GM21786 (cell line): ENCODE measurements around the gene SMARCC2.

Experiments used
- ATAC-seq: cut with Tn5 transposase; IDR thresholded peaks from one replicate; pipeline ENCODE4 v1.9.1; 2021; ENCODE audit not compliant: unreplicated experiment

Gene SMARCC2

DNA sequence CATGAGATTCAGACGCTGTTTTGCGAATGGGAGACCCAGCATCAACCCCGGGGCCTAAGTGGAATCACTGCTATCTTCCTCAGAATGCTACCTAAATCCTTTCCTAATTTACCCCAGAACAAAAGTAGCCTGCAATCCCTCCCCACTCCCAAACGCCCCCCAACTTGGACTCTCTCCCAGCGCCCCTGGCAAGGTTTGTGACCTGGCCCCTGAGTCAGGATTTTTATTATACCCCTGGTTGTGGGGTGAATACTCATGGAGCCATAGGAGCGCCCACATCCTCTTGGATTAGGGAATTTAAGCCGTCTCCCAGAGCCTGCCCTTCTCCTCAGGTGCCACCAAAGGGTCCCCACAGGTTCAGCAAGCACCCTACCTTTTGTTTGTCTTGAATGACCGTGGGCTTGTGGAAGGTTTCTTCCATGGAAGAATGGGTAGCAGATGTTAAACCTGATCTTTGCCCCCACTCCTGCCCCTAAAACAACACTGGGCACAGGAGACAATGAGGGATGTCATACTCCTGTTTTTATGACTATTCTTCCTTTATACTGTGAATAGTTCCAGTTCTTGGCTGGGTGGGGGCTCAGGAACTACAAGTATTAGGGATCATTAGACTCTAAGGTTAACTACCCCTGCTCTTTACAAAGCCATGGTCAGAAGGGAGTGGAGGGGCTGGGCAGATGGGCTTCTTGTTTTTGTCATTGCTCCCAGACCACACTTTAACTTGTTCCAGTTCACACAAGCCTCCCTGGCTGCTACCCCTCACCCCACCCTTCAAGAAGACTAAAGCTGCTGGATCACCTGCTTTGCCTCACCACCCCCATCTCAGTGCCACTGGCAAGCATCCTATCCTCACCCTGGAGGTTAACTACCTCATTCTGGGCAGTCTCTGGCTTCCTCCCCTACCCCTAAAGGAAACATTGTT lies 36.3 kb downstream of the SMARCC2 start:
- ATAC-seq, result no peak

DNA sequence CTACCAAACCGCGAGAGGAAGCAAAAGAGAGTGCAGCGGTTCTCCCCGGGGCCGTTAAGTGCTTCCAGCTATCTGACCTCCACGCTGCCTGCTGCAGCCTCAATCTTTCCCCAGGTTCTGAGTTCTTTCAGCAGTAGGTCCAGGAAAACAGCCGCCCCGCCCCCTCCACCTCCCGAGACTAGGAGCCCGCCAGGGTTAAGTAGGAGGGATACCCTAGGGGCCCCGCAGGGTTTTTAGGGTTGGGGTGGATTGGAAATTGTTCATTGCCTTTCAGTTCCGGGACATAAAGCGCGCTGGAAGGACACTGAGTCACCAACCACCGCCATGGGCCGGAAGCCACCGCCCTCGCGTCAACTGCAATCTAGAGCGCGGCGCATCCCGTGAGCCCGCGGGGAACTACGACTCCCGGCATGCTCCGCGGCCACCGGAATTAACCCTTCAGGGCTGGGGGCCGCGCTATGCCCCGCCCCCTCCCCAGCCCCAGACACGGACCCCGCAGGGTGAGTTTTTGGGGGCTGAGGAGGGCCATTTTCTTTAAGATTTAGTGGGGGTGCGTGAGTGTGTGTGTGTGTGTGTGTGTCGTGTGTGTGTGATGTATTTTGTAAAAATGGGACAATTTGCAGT lies 37.0 kb downstream of the SMARCC2 start, which contains the start of gene MYL6B:
Gene MYL6B, plus strand, starts transcription at position 456 of the 624 bp plus-strand sequence. CDS start 1,332 bp downstream, outside the sequence.
- peak; percentile 89 for ATAC-seq

DNA sequence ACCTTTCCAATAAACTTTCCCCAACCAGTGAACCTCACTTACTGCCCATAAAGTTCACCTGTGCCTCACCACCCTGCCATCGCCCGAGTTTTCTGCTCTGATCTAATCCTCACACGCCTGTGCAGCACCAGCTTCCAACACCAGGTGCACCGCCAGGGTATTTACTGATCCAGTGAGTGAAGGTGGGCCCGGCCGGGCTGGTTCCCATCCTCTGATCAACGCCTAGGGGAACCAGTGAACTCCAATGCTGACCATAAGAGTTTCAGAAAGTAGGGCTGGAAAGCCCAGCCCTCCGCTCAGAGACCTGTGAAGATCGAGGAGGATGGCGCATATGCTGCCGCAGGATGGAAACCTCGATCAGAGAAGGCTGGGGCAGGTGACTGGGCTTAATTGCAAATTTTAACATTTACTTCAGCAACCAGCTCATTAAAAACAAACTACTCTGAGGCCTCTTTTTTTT lies 37.6 kb downstream of the SMARCC2 start:
- no peak for ATAC-seq

DNA sequence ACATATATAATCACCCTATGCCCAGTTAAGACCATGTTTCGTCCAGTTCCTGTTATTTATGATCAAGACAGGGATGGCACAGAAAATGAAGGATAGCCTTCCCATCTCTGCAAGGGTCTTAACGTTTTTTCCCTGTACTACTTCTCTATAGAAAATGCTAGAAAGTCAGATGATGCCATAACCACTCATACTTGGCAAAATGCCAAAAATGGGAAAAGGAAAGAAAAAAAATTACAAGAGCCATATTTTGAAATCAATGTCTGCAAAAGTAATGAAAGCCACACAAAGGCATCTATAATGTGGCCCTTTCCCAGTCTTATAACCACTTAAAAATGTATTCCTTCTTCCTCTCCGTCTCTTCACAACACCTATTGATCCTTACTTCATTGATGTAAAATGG lies 38.7 kb downstream of the SMARCC2 start:
- ATAC-seq, result no peak

DNA sequence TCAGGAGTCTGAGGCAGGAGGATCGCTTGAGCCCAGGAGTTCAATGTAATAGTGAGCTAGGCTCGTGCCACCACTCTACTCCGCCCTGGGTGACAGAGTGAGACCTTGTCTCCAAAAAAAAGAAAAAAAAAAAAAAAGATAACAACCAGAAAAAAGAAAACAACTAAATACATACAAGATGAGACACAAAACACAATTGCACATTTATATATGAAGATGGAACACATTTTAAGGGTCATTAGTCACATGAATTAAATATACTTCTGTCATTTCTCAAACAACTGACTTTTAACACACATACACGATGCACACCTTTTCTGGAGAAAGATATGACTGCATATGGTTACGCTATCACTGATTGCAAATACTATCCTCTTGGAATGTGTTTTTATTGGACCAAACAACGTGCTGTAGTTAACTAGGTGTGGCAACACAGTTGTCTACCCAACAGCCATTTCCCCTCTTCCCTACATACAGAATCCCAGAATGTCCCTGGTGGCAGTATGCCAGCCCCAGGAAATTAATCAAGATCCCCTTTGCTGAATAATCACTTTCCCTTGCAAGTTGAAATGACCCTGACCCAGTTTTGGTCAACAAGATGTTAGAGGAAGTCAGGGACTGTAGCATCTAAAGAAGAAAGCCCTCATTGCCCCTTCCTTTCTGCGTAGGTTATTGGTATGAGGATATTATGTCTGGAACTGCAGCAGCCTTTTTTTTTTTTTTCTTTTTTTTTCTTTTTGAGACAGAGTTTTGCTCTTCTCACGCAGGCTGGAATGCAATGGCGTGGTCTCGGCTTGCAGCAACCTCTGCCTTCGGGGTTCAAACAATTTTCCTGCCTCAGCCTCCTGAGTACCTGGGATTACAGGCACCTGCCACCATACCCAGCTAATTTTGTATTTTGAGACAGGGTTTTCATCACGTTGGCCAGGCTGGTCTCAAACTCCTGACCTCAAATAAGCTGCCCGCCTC lies 42.5 kb downstream of the SMARCC2 start:
- ATAC-seq, result no peak

DNA sequence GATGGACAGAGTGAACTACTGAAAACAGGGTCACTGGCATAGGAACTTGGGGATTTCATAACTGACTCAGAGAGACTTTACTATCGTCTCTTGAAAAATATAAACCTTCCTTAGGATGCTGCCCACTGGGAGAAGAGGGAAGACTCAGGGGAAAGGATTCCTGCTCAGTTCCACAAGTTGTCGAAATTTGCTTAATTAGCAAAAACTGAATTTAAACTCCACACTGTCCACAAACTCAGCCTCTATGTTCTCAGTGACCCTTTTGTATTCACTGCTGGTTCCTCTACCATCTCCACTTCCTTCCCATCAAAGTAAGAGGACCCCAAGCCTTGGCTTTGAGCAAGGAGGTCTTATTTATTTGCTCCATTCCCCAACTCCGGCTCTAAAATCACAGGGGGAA lies 44.1 kb downstream of the SMARCC2 start:
- no peak for ATAC-seq

DNA sequence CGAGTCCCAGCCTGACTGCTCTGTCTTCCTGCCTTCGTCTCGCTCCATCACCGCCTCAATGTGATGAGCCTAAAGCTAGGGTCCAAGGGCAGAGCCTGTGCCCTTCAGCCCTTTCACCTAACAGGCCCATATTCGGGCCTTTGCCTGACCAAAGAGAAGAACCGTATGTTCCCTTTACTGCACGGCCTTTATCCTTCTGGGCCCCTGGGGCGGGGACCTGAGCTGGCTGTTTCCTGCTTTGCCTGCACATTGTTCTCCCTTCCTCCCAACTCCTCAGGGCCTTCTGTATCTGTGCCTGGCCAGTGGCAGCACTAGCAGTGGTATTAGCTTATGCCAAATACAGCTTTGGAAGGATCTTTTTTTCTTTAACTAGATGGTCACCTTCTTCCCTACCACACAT lies 45.4 kb downstream of the SMARCC2 start:
- no peak for ATAC-seq

DNA sequence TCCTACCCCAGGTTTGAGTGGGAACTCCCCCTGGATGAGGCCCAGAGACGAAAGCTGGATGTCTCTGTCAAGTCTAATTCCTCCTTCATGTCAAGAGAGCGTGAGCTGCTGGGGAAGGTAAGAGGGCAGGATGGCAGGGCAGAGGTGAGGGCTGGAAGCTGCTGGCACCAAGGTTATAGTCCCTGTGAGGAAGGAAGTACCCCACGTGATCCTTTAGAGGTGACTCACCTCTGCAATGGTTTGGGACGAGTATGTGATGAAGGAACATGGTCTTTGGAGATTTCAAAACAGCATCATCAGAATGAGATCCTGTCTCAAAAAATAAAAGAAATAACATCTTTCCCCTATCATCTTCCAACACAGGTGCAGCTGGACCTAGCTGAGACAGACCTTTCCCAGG lies 46.1 kb downstream of the SMARCC2 start:
- ATAC-seq, result no peak

DNA sequence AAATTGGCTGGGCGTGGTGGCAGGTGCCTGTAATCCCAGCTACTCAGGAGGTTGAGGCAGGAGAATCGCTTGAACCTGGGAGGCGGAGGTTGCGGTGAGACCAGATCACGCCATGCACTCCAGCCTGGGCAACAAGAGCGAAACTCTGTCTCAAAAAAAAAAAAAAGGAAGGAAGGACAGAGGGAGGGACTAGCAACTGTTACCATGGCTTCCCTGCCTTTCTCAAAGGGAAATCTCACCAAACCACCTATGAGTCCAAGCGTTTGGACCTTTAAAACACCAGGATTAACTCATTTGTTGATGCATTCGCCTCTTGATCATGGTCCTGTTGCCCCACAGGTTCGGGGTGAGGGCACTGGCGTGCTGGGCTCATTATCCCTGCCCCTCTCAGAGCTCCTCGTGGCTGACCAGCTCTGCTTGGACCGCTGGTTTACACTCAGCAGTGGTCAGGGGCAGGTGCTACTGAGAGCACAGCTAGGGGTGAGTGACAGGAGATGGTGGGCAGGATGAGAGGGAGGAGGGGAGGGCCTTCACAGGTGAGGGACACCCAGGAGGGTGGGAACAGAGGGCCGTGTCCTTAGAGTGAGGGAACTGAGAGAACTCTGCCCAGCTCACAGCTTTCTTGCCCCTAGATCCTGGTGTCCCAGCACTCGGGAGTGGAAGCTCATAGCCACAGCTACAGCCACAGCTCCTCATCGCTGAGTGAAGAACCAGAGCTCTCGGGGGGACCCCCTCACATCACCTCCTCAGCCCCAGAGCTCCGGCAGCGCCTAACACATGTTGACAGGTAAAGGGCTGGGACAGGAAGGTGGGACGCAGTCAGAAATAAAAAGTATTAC lies 47.1 kb downstream of the SMARCC2 start:
- ATAC-seq, result no peak

DNA sequence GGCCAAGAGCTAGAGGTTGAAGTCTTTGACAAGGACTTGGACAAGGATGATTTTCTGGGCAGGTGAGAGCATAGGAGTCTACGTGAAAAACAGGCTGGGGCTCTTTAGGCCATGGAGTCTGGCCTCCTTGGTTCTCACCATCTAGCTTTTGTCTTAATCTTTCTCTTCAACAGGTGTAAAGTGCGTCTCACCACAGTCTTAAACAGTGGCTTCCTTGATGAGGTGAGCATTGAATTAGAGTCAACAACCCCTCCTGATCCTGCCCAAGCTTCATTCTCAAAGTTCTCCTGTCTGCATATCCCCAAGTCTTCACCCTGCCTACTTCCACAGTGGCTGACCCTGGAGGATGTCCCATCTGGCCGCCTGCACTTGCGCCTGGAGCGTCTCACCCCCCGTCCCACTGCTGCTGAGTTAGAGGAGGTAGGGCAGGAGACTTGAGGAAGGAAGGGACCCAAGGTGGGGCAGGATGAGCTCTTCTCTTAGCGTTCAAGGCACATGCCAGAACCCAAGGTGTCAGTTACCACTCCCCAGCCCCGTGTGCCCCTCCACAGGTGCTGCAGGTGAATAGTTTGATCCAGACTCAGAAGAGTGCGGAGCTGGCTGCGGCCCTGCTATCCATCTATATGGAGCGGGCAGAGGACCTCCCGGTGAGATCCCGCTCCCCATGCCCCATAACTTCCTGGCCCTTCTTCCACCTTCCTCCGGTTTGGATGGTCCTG lies 51.3 kb downstream of the SMARCC2 start:
- ATAC-seq, result no peak

DNA sequence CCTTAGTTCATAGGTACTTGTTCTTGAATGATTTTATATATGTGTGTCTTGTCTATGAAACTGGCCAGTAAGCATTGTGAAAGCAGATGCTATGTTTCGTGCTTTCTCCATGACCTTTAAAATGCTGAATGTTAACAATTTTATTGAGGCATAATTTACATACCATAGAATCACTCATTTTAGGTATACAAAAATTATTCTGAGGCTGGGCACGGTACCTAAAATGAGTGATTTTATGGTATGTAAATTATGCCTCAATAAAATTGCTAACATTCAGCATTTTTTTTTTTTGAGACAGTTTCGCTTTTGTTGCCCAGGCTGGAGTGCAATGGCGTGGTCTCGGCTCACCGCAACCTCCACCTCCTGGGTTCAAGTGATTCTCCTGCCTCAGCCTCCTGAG lies 54.4 kb downstream of the SMARCC2 start:
- ATAC-seq, result no peak

DNA sequence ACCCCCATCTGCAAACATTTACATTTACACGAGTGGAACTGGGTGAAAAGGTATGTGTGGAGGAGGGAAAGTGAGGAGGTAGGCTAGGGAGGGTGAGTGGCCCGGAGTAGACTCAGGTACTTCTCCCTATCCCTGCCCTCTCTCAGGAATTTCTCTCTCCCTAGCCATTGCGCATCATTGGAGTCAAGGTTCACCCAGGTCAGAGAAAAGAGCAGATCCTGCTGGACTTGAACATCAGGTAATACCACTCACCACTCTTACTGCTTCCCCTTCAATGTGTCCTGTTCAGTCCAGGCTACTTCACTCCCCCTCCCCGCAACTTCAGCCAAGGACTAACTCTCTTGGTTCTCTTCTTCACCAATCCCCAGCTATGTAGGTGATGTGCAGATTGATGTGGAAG lies 58.4 kb downstream of the SMARCC2 start:
- ATAC-seq, result no peak

DNA sequence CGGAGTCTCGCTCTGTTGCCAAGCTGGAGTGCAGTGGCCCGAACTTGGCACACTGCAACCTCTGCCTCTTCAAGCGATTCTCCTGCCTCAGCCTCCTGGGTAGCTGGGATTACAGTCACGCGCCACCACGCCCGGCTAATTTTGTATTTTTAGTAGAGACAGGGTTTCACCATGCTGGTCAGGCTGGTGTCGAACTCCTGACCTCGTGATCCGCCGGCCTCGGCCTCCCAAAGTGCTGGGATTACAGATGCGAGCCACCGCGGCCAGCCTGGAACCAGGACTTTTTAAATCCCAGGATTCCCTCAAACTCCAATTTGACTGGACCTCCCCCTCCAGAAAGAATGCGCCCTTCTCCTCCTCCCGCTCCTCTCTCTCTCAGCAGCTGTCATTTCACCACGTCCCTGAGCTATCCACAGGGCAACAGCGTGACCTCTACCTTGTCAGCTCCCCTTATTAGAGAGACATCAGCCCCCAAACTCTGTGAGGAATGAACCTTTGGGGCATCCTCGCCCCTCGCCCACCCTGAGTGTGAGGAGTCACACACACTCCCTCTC lies 59.3 kb downstream of the SMARCC2 start:
- no peak for ATAC-seq

DNA sequence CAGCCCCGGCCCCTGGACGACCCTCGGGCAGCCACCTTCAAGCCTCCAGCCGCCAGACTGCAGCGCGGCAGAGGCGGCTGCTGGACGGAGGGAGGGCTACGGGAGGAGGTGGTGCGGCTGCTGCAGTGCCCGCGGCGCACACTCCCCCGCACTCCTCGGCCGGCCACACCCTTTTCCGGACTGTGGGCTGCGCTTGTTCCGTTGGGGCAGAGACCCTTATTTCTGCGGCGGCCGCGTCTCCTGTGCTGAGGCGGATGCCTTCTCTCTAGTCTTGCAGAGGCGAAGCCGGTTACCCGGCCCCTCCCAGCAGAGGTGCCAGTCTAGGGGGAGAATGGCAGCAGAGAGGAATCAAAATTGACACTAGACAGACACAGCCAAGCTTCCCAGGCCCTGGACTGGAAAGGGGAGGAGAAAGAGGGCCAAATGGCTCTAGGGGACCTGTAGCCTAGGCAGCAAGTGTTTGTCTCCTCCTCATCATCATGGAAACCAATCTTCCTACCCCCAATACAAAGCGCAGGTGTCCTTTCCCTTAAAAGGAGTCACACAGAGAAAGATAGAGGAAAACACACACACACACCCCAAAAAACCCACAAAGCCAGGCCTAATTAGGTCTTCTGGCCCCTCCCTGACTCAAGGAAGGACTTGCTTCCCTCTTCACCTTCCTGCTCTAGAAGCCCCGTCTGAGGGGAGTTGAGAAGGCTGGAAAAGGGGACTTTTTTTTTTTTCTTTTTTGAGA lies 59.9 kb downstream of the SMARCC2 start:
- peak; percentile 17 for ATAC-seq

DNA sequence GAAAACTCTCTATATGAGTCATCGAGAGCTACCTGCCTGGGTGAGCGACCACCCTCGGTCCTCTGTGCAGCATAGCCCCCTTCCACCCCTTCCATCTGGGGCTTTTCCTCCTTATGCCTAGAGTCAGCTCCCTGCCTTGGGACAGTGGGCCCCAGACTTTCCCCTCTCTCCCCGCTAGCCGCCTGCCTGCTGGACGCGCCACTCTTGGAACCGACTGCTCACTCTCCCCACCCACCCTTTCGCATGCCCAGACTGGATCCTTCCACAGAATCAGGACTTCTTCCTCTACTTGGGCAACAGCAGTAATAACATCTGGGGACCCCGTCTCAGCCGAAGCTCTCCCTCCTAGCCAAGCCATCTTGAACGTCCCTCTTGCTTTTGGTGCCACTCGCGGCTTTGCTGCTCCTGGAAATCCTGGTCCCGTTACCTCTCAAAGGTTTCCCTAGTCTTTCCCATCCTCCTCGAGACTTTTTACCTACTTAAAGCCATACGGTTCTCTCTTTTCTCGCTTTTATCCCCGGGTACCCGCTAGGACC lies 60.5 kb downstream of the SMARCC2 start:
- no peak for ATAC-seq

DNA sequence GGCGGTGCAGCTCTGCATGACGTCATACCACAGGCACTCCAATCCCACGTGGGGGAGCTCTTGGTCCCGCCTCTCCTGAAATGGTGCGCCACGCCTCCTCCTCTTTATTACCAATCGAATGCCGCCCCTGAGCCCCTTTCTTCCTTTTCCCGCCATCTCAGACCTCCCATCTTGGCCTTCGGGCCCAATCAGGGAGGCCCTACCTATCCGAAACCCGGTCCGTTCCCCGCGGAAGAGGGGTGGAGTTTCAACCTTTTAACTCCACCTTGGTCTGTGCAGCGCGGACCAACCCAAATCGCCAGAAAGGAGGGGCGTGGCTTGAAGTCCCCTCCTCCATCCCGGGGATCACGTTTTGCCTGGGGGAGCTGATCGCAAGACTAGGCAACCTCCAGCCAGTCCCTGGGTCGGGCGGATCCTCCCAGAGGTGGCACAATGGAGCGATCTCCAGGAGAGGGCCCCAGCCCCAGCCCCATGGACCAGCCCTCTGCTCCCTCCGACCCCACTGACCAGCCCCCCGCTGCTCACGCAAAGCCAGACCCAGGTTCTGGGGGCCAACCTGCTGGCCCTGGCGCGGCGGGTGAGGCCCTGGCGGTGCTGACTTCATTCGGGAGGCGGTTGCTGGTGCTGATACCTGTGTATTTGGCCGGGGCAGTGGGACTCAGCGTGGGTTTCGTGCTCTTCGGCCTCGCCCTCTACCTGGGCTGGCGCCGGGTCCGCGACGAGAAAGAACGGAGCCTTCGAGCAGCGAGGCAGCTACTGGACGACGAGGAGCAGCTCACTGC lies 61.2 kb downstream of the SMARCC2 start, which contains the start of gene ESYT1:
Gene ESYT1, plus strand, starts transcription at position 380 of the 782 bp plus-strand sequence. Its CDS starts 53 bp downstream, at position 433.
- ATAC-seq, result peak; percentile 90

DNA sequence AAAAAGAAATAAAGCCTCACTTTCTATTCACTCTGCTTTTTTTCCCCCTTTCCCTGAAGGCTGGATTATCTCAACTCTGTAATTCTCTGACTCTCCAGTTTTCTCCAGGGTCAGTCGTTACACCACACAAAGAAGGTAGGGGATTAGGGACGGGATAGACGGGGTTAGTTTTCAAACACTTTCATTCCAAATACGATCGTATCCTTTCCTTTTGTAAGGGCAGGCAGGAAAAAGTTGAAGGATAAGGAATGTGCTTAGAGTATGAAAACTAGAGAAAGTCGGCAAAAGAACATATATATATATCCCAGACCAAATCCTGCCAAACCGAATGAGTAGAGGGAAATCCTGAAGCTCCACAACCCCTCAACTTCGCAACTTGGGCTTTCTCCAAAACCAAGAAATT lies 61.8 kb downstream of the SMARCC2 start:
- ATAC-seq, result no peak
